Astrocyte (in vitro differentiated cells and primary cell): ENCODE results near the gene DCAF5. TPM values are rescaled to one million over a fixed set of nuclear protein-coding genes. Genes with fewer than 3 reads are reported as not detected.

Source experiments
- DNase-seq: peaks from one replicate; pipeline ENCODE4 v3.0.0-alpha.2; 2010; ENCODE audit warnings: low read depth
- FAIRE-seq: peaks from 2 replicates; lab custom pipeline; 2011; peaks lifted over from hg19 to GRCh38; lab: Jason Lieb, UNC
- H2AFZ ChIP-seq: 2 replicates; pipeline ENCODE4 v1.6.0; 2012; ENCODE audit warnings: low read depth, low read length, inconsistent platforms
- H3K27ac ChIP-seq: 2 replicates; pipeline ENCODE4 v1.5.1; 2011; ENCODE audit warnings: low read depth, low read length, inconsistent platforms
- H3K27me3 ChIP-seq: 2 replicates; pipeline ENCODE4 v1.6.0; 2011; ENCODE audit warnings: low read length, inconsistent platforms; ENCODE audit not compliant: insufficient read depth
- H3K36me3 ChIP-seq: 2 replicates; pipeline ENCODE4 v1.5.1; 2011; ENCODE audit warnings: low read length, inconsistent platforms; ENCODE audit not compliant: insufficient read depth
- H3K4me1 ChIP-seq: 2 replicates; pipeline ENCODE4 v1.5.1; 2011; ENCODE audit warnings: low read length, inconsistent platforms; ENCODE audit not compliant: insufficient read depth
- H3K4me2 ChIP-seq: 2 replicates; pipeline ENCODE4 v1.6.0; 2012; ENCODE audit warnings: low read length, inconsistent platforms
- H3K4me3 ChIP-seq: 2 replicates; pipeline ENCODE4 v1.5.1; 2011; ENCODE audit warnings: low read depth, mild to moderate bottlenecking, low read length, inconsistent platforms; ENCODE audit not compliant: insufficient read depth
- H3K79me2 ChIP-seq: 2 replicates; pipeline ENCODE4 v1.6.0; 2012; ENCODE audit warnings: mild to moderate bottlenecking, low read length, inconsistent platforms; ENCODE audit not compliant: insufficient read depth
- H3K9ac ChIP-seq: 2 replicates; pipeline ENCODE4 v1.6.0; 2012; ENCODE audit warnings: mild to moderate bottlenecking, low read length, inconsistent platforms
- H3K9me3 ChIP-seq: 2 replicates; pipeline ENCODE4 v1.5.1; 2012; ENCODE audit warnings: low read depth, mild to moderate bottlenecking, low read length, inconsistent platforms; ENCODE audit not compliant: insufficient read depth
- H4K20me1 ChIP-seq: 2 replicates; pipeline ENCODE4 v1.6.0; 2012; ENCODE audit warnings: low read length, inconsistent platforms; ENCODE audit not compliant: insufficient read depth
- H3K27ac Mint-ChIP-seq: one replicate; pipeline ENCODE4 v1.8.0; 2021; ENCODE audit warnings: mild to moderate bottlenecking, mixed read lengths; ENCODE audit not compliant: unreplicated experiment
- H3K27me3 Mint-ChIP-seq: one replicate; pipeline ENCODE4 v1.8.0; 2021; ENCODE audit warnings: low read depth, mixed read lengths; ENCODE audit not compliant: unreplicated experiment
- H3K36me3 Mint-ChIP-seq: one replicate; pipeline ENCODE4 v1.8.0; 2021; ENCODE audit warnings: low read depth, mixed read lengths; ENCODE audit not compliant: unreplicated experiment
- H3K4me1 Mint-ChIP-seq: one replicate; pipeline ENCODE4 v1.8.0; 2021; ENCODE audit warnings: low read depth, mixed read lengths; ENCODE audit not compliant: unreplicated experiment
- H3K4me3 Mint-ChIP-seq: one replicate; pipeline ENCODE4 v1.8.0; 2021; ENCODE audit warnings: mild to moderate bottlenecking, moderate library complexity, mixed read lengths; ENCODE audit not compliant: unreplicated experiment
- H3K9me3 Mint-ChIP-seq: one replicate; pipeline ENCODE4 v1.8.0; 2021; ENCODE audit warnings: mild to moderate bottlenecking, mixed read lengths; ENCODE audit not compliant: unreplicated experiment
- EZH2 ChIP-seq: IDR thresholded peaks from 2 replicates; pipeline ENCODE4 v1.6.1; 2012; ENCODE audit warnings: mild to moderate bottlenecking, low read length, inconsistent platforms; ENCODE audit not compliant: insufficient read depth
- total RNA-seq: library from RNA; stranded (reverse); gene quantifications from 2 replicates; pipeline ENCODE4 v1.2.1, GENCODE V29; 2021
- TF ChIP-seq, protein P1 (sequence below): IDR thresholded peaks from 2 replicates; pipeline ENCODE4 v1.5.1; 2011; ENCODE audit warnings: low read depth, mild to moderate bottlenecking, inconsistent platforms, low read length, moderate library complexity; ENCODE audit not compliant: insufficient read depth

Gene DCAF5
- total RNA-seq, 1 donor from 2014 or later = 54.6 TPM

GRCh38 chr14:69042787-69043444 lies 110.0 kb downstream of the DCAF5 start:
- Histone ChIP-seq H3K4me2 (peak overlapping the region; percentile 50), H3K9ac (no peak overlapping the region), H4K20me1 (no peaks in the 10 kb centered on the region), H3K4me1 (peaks cover 67% of the 10 kb centered on the region), H3K27ac (peak overlapping the region; percentile 80), H3K4me3 (no peak overlapping the region), H2AFZ (no peak overlapping the region), H3K36me3 (no peaks in the 10 kb centered on the region), H3K27me3 (no peaks in the 10 kb centered on the region), H3K9me3 (no peaks in the 10 kb centered on the region), H3K79me2 (no peaks in the 10 kb centered on the region)
- Mint-ChIP-seq H3K4me1 (peaks cover 64% of the 10 kb centered on the region), H3K9me3 (no peaks in the 10 kb centered on the region), H3K4me3 (peak overlapping the region; percentile 50), H3K27ac (peak overlapping the region; percentile 72), H3K27me3 (no peaks in the 10 kb centered on the region), H3K36me3 (peaks cover 7% of the 10 kb centered on the region)
- FAIRE-seq (no peak), DNase-seq (no peak)
- no peak for TF ChIP-seq EZH2
- TF ChIP-seq, protein P1, sequence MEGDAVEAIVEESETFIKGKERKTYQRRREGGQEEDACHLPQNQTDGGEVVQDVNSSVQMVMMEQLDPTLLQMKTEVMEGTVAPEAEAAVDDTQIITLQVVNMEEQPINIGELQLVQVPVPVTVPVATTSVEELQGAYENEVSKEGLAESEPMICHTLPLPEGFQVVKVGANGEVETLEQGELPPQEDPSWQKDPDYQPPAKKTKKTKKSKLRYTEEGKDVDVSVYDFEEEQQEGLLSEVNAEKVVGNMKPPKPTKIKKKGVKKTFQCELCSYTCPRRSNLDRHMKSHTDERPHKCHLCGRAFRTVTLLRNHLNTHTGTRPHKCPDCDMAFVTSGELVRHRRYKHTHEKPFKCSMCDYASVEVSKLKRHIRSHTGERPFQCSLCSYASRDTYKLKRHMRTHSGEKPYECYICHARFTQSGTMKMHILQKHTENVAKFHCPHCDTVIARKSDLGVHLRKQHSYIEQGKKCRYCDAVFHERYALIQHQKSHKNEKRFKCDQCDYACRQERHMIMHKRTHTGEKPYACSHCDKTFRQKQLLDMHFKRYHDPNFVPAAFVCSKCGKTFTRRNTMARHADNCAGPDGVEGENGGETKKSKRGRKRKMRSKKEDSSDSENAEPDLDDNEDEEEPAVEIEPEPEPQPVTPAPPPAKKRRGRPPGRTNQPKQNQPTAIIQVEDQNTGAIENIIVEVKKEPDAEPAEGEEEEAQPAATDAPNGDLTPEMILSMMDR = no peak

DNA sequence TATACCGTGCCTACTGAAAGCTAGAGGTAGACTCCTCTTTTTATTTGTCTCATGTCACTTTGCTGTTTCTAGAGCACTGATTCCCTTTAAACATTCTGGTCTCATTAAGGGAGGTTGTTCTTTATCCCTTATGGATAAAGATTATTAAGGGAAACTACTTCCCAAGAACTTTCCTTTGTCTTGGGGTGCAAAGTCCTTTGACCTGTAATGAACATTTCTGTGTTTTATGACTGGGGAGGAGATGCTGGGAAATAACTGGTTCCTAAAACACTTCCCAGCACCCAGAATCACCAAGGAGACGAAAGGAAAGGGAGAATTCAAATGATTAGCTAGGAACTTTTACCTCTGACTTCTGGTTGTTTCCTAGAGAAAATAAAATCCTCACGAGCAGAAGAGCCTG lies 110.6 kb downstream of the DCAF5 start:
- peaks cover 70% of the 10 kb centered on the region for H3K4me1 Mint-ChIP-seq
- no peaks in the 10 kb centered on the region for H3K9me3 Mint-ChIP-seq
- Histone ChIP-seq H3K9me3 (no peaks in the 10 kb centered on the region), H3K4me2 (no peak overlapping the region), H3K9ac (no peak overlapping the region), H3K4me1 (peaks cover 73% of the 10 kb centered on the region), H3K27ac (no peak overlapping the region), H4K20me1 (no peaks in the 10 kb centered on the region), H3K36me3 (no peaks in the 10 kb centered on the region), H3K4me3 (no peak overlapping the region), H2AFZ (no peak overlapping the region), H3K79me2 (no peaks in the 10 kb centered on the region), H3K27me3 (no peaks in the 10 kb centered on the region)
- H3K36me3 Mint-ChIP-seq = peaks cover 7% of the 10 kb centered on the region
- DNase-seq (no peak), FAIRE-seq (no peak)
- H3K4me3 Mint-ChIP-seq = no peak overlapping the region
- H3K27me3 Mint-ChIP-seq = no peaks in the 10 kb centered on the region
- H3K27ac Mint-ChIP-seq = no peak overlapping the region
- TF ChIP-seq EZH2 = no peak
- TF ChIP-seq, protein P1 = no peak

GRCh38 chr14:69041783-69042182 lies 111.1 kb downstream of the DCAF5 start:
- no peak overlapping the region for H3K4me3 Mint-ChIP-seq
- TF ChIP-seq, protein P1 = no peak
- no peak for TF ChIP-seq EZH2
- Histone ChIP-seq H3K4me3 (no peak overlapping the region), H3K4me2 (no peak overlapping the region), H3K79me2 (no peaks in the 10 kb centered on the region), H4K20me1 (no peaks in the 10 kb centered on the region), H3K4me1 (peaks cover 75% of the 10 kb centered on the region), H3K27ac (no peak overlapping the region), H2AFZ (no peak overlapping the region), H3K9ac (no peak overlapping the region), H3K36me3 (no peaks in the 10 kb centered on the region), H3K27me3 (no peaks in the 10 kb centered on the region), H3K9me3 (no peaks in the 10 kb centered on the region)
- H3K27me3 Mint-ChIP-seq = no peaks in the 10 kb centered on the region
- no peaks in the 10 kb centered on the region for H3K9me3 Mint-ChIP-seq
- no peak overlapping the region for H3K27ac Mint-ChIP-seq
- peaks cover 75% of the 10 kb centered on the region for H3K4me1 Mint-ChIP-seq
- peaks cover 7% of the 10 kb centered on the region for H3K36me3 Mint-ChIP-seq
- DNase-seq (no peak), FAIRE-seq (no peak)
